A172 (cell line): ENCODE results near the gene SLC1A3. TPM values are rescaled to one million over a fixed set of nuclear protein-coding genes. Genes with fewer than 3 reads are reported as not detected.

Source experiments
- DNase-seq: peaks from one replicate; pipeline ENCODE4 v3.0.0-alpha.2; 2015; ENCODE audit warnings: low spot score
- total RNA-seq: library from RNA; depleted of rRNA; stranded (reverse); fragments of >200 nt; shearing (Covaris generic); gene quantifications from 2 replicates; pipeline ENCODE4 v1.2.3, GENCODE V29; 2014

SLC1A3 gene
- total RNA-seq, 1 experiment from 2014 or later, result not detected

GRCh38 chr5:36717131-36717695 lies 110.8 kb downstream of the SLC1A3 start:
- DNase-seq, result no peak

- DNase-seq, result no peak
Measured at GRCh38 chr5:36719282-36719681, 112.9 kb downstream of the SLC1A3 start.

- DNase-seq, result no peak
Measured at GRCh38 chr5:36720688-36721087, 114.3 kb downstream of the SLC1A3 start.

GRCh38 chr5:36721664-36722235 lies 115.3 kb downstream of the SLC1A3 start:
- DNase-seq, result no peak

GRCh38 chr5:36722900-36723299 lies 116.5 kb downstream of the SLC1A3 start:
- DNase-seq, result no peak

- no peak for DNase-seq
Measured at GRCh38 chr5:36723912-36724311, 117.5 kb downstream of the SLC1A3 start.

GRCh38 chr5:36724467-36725332 lies 118.3 kb downstream of the SLC1A3 start:
- DNase-seq, result no peak

- DNase-seq, result no peak
Measured at GRCh38 chr5:36726317-36726716, 119.9 kb downstream of the SLC1A3 start.

GRCh38 chr5:36726767-36727166 lies 120.4 kb downstream of the SLC1A3 start:
- DNase-seq, result no peak

- peak; percentile 50 for DNase-seq
Measured at GRCh38 chr5:36728697-36729543, 122.5 kb downstream of the SLC1A3 start.

- DNase-seq, result no peak
Measured at GRCh38 chr5:36730537-36731216, 124.3 kb downstream of the SLC1A3 start.

GRCh38 chr5:36733183-36733582 lies 126.8 kb downstream of the SLC1A3 start:
- no peak for DNase-seq

GRCh38 chr5:36734422-36734821 lies 128.0 kb downstream of the SLC1A3 start:
- no peak for DNase-seq

GRCh38 chr5:36735891-36736290 lies 129.5 kb downstream of the SLC1A3 start:
- DNase-seq, result no peak
